Left lung (tissue), 10 donors: ENCODE results near the gene STX5. TPM values are rescaled to one million over a fixed set of nuclear protein-coding genes. Genes with fewer than 3 reads are reported as not detected.
A peak's percentile ranks its signal among the peaks of the same experiment; 100 is the strongest.
"Not testable (repeated sequence)": the region's sequence is repeated elsewhere in the genome, so short reads cannot be mapped to it uniquely, and the experiment has no call there.

Experiments used
- ATAC-seq: fragments of 200-7000 bp; cut with Tn5 transposase; one replicate; pipeline ENCODE4 v1.9.1; 2020; ENCODE audit warnings: moderate library complexity
- DNase-seq, 4 donors: peaks; one replicate each; pipeline ENCODE4 v3.0.0-alpha.2; 2013 to 2020
- H3K27ac ChIP-seq, 2 donors: fragments of 200-600 bp; sonication (generic) in 1 of 2; one replicate each; pipeline versions ENCODE4 v1.5.0 to v1.8.0; 2020 to 2021
- H3K27me3 ChIP-seq, 2 donors: fragments of 200-600 bp; sonication (generic) in 1 of 2; one replicate each; pipeline versions ENCODE4 v1.5.0 to v1.8.0; 2020 to 2021
- H3K36me3 ChIP-seq, 2 donors: fragments of 200-600 bp; sonication (generic) in 1 of 2; one replicate each; pipeline versions ENCODE4 v1.5.0 to v1.8.0; 2020 to 2021
- H3K4me1 ChIP-seq, 2 donors: fragments of 200-600 bp; one replicate each; pipeline ENCODE4 v1.8.0; 2021
- H3K4me3 ChIP-seq, 2 donors: fragments of 200-600 bp; sonication (generic) in 1 of 2; one replicate each; pipeline versions ENCODE4 v1.5.0 to v1.8.0; 2020 to 2021; ENCODE audit warnings: mild to moderate bottlenecking in 1 of 2
- H3K9me3 ChIP-seq, 2 donors: fragments of 200-600 bp; sonication (generic) in 1 of 2; one replicate each; pipeline versions ENCODE4 v1.5.0 to v1.8.0; 2020 to 2021
- intact Hi-C, 2 donors: fragments of 100-400 bp; cut with DNase I; formaldehyde crosslinking; loops; one replicate each; pipeline versions ENCODE4 v1.11.2 to v1.14.2; 2022
- polyA plus RNA-seq, 6 donors: library from polyadenylated mRNA; unstranded; fragments of 120-200 nt; gene quantifications; one replicate each; pipeline ENCODE4 v1.2.1, GENCODE V29; 2013; ENCODE audit not compliant: insufficient read length in 6 of 6
- total RNA-seq, 2 donors: library from RNA; stranded (reverse); fragmentation: NEBNext Ultra II Directional; extraction: Animal tissue kit (Norgen Biotek cat#: 25700); gene quantifications; one replicate each; pipeline ENCODE4 v1.2.1, GENCODE V29; 2021
- TF ChIP-seq, protein P1 (sequence below), 2 donors: fragments of 200-600 bp; sonication (generic) in 1 of 2; IDR thresholded peaks; one replicate each; pipeline versions ENCODE4 v1.5.0 to v1.8.0; 2021; ENCODE audit warnings: antibody characterized with exemption in 2 of 2
- donor health status: DM: no; HTN: yes; CAD: no.
- donor health status: DM: no; HTN: no; CAD: no.

STX5 gene
- total and polyA plus RNA-seq, 8 donors, result 38.9 to 55.7 (median 50.4) TPM

GRCh38 chr11:62777389-62777788 is 54.5 kb downstream of the STX5 start:
- Histone ChIP-seq H3K4me1 (peaks cover 0 to 21% of the 10 kb centered on the region in 2 donors), H3K27me3 (no peaks in the 10 kb centered on the region), H3K36me3 (peaks cover 0 to 64% of the 10 kb centered on the region in 2 donors), H3K27ac (no peak overlapping the region), H3K9me3 (no peaks in the 10 kb centered on the region), H3K4me3 (no peak overlapping the region)
- no peak for DNase-seq
- intact Hi-C loops, result no loop called here
- no peak for ATAC-seq
- TF ChIP-seq, protein P1, sequence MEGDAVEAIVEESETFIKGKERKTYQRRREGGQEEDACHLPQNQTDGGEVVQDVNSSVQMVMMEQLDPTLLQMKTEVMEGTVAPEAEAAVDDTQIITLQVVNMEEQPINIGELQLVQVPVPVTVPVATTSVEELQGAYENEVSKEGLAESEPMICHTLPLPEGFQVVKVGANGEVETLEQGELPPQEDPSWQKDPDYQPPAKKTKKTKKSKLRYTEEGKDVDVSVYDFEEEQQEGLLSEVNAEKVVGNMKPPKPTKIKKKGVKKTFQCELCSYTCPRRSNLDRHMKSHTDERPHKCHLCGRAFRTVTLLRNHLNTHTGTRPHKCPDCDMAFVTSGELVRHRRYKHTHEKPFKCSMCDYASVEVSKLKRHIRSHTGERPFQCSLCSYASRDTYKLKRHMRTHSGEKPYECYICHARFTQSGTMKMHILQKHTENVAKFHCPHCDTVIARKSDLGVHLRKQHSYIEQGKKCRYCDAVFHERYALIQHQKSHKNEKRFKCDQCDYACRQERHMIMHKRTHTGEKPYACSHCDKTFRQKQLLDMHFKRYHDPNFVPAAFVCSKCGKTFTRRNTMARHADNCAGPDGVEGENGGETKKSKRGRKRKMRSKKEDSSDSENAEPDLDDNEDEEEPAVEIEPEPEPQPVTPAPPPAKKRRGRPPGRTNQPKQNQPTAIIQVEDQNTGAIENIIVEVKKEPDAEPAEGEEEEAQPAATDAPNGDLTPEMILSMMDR (IDR thresholded peaks at IDR 0.05), result no peak

- DNase-seq (no peak), ATAC-seq (no peak)
- no peaks in the 10 kb centered on the region for H3K9me3 ChIP-seq
- intact Hi-C loops, result no loop called here
- H3K36me3 ChIP-seq, result peaks cover 0 to 49% of the 10 kb centered on the region in 2 donors
- peaks cover 8 to 33% of the 10 kb centered on the region in 2 donors for H3K4me1 ChIP-seq
- TF ChIP-seq, protein P1 (IDR thresholded peaks at IDR 0.05), result no peak
- H3K27ac ChIP-seq, result peak overlapping the region in 1 of 2 donors; percentile 73
- H3K27me3 ChIP-seq, result no peaks in the 10 kb centered on the region
- H3K4me3 ChIP-seq, result no peak overlapping the region
Measured at GRCh38 chr11:62775646-62776045, 56.2 kb downstream of the STX5 start.

DNA sequence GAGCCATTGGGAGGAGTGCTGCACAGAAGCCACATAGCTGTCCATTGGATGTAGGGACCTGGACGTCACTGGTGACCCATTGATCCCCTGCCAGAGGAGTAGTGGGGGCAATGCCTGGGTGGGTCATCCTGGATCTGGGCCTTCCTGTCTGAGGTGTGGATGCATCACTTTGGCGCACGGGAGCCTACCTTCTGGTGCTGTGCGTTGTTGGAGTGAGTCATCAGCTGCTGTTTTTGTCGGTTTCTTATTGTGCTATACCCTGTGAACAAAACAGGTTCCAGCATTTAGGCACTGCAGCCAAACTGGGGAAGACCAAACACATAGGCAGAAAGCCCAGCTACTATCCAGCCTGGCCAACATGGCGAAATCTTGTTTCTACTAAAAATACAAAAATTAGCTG is 57.4 kb downstream of the STX5 start:
- H3K27ac ChIP-seq, result peak overlapping the region in 1 of 2 donors; percentile 73
- no peak for DNase-seq
- TF ChIP-seq, protein P1 (IDR thresholded peaks at IDR 0.05), result no peak
- no peaks in the 10 kb centered on the region for H3K27me3 ChIP-seq
- H3K9me3 ChIP-seq, result no peaks in the 10 kb centered on the region
- H3K36me3 ChIP-seq, result peaks cover 0 to 39% of the 10 kb centered on the region in 2 donors
- ATAC-seq, result no peak
- intact Hi-C loops, result no loop called here
- H3K4me3 ChIP-seq, result no peak overlapping the region
- H3K4me1 ChIP-seq, result peaks cover 16 to 42% of the 10 kb centered on the region in 2 donors

DNA sequence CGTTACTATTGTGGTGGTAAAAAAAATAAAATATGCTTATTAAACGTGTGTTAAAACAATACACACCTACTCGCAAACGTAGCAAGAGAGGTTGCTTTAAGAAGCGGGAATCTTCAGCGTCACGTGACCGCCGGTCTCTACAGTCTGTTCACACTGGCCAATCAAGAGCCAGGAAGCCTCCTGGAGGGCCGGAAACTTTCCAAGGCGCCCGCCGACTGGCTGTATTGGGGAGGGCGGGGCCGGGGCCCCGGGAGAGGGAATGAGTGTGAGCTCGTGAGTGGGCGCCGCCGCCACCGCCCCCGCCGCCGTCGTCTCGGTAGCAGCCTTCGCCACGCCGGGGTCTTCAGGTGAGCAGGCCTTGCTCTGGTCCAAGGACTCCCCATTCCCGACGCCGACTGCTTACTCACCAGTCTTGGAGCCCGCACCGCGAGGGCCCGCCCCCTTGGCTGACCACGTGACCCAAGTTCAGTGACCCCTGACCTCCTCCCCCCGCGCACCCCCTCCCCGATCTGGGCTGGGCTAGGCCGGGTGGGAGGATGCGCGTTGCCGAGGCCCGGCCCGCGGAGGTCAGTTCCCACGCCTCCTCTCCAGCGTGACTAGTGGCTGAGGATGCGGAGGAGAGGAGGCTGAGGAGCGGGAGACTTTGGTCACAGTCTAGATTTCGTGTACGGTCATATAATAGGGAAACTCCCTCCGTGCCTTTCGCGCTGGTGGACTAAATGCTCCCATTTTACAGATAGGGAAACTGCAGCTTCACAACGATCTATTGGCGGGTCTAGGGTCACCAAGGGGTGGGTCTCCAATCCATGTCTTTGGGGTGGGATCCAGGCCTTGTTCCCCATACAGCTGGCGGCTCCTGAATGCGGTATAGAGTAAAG is 60.5 kb downstream of the STX5 start, which contains the start of gene TAF6L:
TSS of gene TAF6L (plus strand) at position 253 of the 878 bp plus-strand sequence. CDS start 4,388 bp downstream, outside the sequence.
- TF ChIP-seq, protein P1 (IDR thresholded peaks at IDR 0.05), result no peak
- intact Hi-C loops, result no loop called here
- peak; percentile 95 to 98 (median 97) for DNase-seq

DNA sequence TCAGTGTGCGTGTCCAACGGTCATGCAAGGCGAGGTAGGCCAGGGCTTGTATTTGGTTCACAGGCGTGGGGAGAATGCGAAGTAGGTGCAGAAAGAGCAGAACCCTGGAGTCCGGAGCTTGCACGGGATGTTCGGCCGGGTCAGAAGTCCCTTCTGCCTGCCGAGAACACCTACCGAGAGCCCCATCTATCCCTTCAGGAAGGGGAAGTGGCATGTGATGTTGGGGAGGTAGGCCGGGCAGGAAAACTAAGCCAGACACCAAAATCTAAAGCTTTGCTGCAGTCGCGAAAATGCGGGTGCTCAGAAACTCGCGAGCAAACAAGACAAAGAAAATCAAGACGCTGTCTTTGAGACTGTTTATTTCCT is 61.1 kb downstream of the STX5 start:
- ATAC-seq (peak; percentile 30), DNase-seq (peak in 1 of 4 donors; percentile 44)
- Histone ChIP-seq H3K4me3 (peak overlapping the region; percentile 52 to 72), H3K36me3 (peaks cover 0 to 32% of the 10 kb centered on the region in 2 donors), H3K9me3 (no peaks in the 10 kb centered on the region), H3K27ac (peak overlapping the region; percentile 91 to 94), H3K4me1 (peaks cover 16 to 42% of the 10 kb centered on the region in 2 donors), H3K27me3 (no peaks in the 10 kb centered on the region)
- intact Hi-C loops, result no loop called here
- TF ChIP-seq, protein P1 (IDR thresholded peaks at IDR 0.05), result no peak

More for the DNA sequence above, 60.5 kb downstream of the STX5 start, which contains the start of gene TAF6L:
- Histone ChIP-seq H3K27me3 (no peaks in the 10 kb centered on the region), H3K4me3 (peak within 1 kb of the TSS; percentile 52 to 72), H3K9me3 (no peaks in the 10 kb centered on the region), H3K36me3 (peaks cover 0 to 32% of the 10 kb centered on the region in 2 donors), H3K4me1 (peaks cover 16 to 42% of the 10 kb centered on the region in 2 donors), H3K27ac (peak within 1 kb of the TSS; percentile 91 to 94)
- ATAC-seq, result peak; percentile 97

DNA sequence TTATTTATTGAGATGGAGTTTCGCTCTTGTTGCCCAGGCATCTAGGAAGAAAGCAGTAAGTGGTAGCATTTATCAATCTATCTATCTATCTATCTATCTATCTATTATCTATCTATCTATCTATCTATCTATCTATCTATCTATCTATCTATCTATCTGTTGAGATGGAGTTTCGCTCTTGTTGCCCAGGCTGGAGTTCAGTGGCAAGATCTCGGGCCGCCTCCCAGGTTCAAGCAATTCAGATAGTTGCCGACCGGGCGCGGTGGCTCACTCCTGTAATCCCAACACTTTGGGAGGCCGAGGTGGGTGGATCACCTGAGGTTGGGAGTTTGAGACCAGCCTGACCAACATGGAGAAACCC is 71.0 kb downstream of the STX5 start:
- DNase-seq, H3K9me3 ChIP-seq, intact Hi-C loops, H3K27me3 ChIP-seq, ATAC-seq, H3K36me3 ChIP-seq: not testable (repeated sequence)
- Histone ChIP-seq H3K4me1 (peaks cover 10 to 19% of the 10 kb centered on the region in 2 donors), H3K4me3 (peak overlapping the region; percentile 11 to 88), H3K27ac (peak overlapping the region; percentile 75 to 96)
